CD14-positive monocyte (primary cell): ENCODE results near the gene GSTK1. TPM values are rescaled to one million over a fixed set of nuclear protein-coding genes. Genes with fewer than 3 reads are reported as not detected.
"Not testable (repeated sequence)": the region's sequence is repeated elsewhere in the genome, so short reads cannot be mapped to it uniquely, and the experiment has no call there.

ENCODE experiments used
- DNase-seq, 3 donors: peaks; one replicate each; pipeline ENCODE4 v3.0.0-alpha.2; 2011 to 2022
- H2AFZ ChIP-seq: 2 replicates; pipeline ENCODE4 v1.6.0; 2012; ENCODE audit warnings: mild to moderate bottlenecking, low read depth, low read length, inconsistent platforms; ENCODE audit not compliant: insufficient read depth, poor library complexity, severe bottlenecking
- H3K27ac ChIP-seq, 2 donors: 1 replicate in 1 of 2; 2 replicates in 1 of 2; pipeline ENCODE4 v1.5.1; 2012 to 2013; ENCODE audit warnings: low read length in 2 of 2, control low read depth in 1 of 2, inconsistent platforms in 1 of 2, low read depth in 1 of 2, mild to moderate bottlenecking in 1 of 2
- H3K27me3 ChIP-seq, 2 donors: one replicate each; pipeline versions ENCODE4 v1.6.0 to v1.6.1; 2011 to 2013; ENCODE audit warnings: low read length in 2 of 2; ENCODE audit not compliant: control insufficient read depth in 2 of 2, insufficient read depth in 2 of 2
- H3K36me3 ChIP-seq, 2 donors: replicated peaks in 1 of 2; 1 replicate in 1 of 2; 2 replicates in 1 of 2; pipeline versions ENCODE4 v1.5.1 to v1.6.1; 2012 to 2013; ENCODE audit warnings: low read length in 2 of 2, control low read depth in 1 of 2, inconsistent platforms in 1 of 2, mild to moderate bottlenecking in 1 of 2; ENCODE audit not compliant: insufficient read depth in 2 of 2, control insufficient read depth in 1 of 2
- H3K4me1 ChIP-seq, 2 donors: 1 replicate in 1 of 2; 2 replicates in 1 of 2; pipeline versions ENCODE4 v1.5.1 to v1.6.1; 2012 to 2013; ENCODE audit warnings: low read length in 2 of 2, control low read depth in 1 of 2, inconsistent platforms in 1 of 2, mild to moderate bottlenecking in 1 of 2, moderate library complexity in 1 of 2; ENCODE audit not compliant: insufficient read depth in 2 of 2, control insufficient read depth in 1 of 2
- H3K4me2 ChIP-seq: replicated peaks from 2 replicates; pipeline ENCODE3; 2012; ENCODE audit warnings: low read length, moderate library complexity, mild to moderate bottlenecking; ENCODE audit not compliant: poor library complexity, severe bottlenecking; ENCODE audit errors: extremely low read depth
- H3K4me3 ChIP-seq, 3 experiments: fragments of 200-600 bp in 1 of 3; sonication (generic) in 1 of 3; replicated peaks in 1 of 3; 1 replicate in 2 of 3; 2 replicates in 1 of 3; pipeline ENCODE4 v1.5.1; 2011 to 2013; ENCODE audit warnings: low read length in 3 of 3, mild to moderate bottlenecking in 3 of 3, control low read depth in 2 of 3, low read depth in 2 of 3, inconsistent platforms in 1 of 3, moderate library complexity in 1 of 3
- H3K79me2 ChIP-seq: 2 replicates; pipeline ENCODE4 v1.6.0; 2012; ENCODE audit warnings: mild to moderate bottlenecking, control low read depth, inconsistent platforms, low read length, moderate library complexity; ENCODE audit not compliant: insufficient read depth
- H3K9ac ChIP-seq: 2 replicates; pipeline ENCODE4 v1.6.0; 2017; ENCODE audit warnings: low read length, mild to moderate bottlenecking; ENCODE audit not compliant: insufficient read depth, poor library complexity, severe bottlenecking
- H3K9me3 ChIP-seq, 2 donors: replicated peaks in 1 of 2; 1 replicate in 1 of 2; 2 replicates in 1 of 2; pipeline versions ENCODE4 v1.5.1 to v1.6.1; 2012 to 2013; ENCODE audit warnings: low read length in 2 of 2, control low read depth in 1 of 2; ENCODE audit not compliant: control insufficient read depth in 1 of 2, insufficient read depth in 1 of 2
- H4K20me1 ChIP-seq: 2 replicates; pipeline ENCODE4 v1.6.0; 2012; ENCODE audit warnings: mild to moderate bottlenecking, low read length, control low read depth, moderate library complexity; ENCODE audit not compliant: insufficient read depth
- H3K27ac Mint-ChIP-seq, 7 donors: one replicate each; pipeline ENCODE4 v1.8.0; 2020; ENCODE audit warnings: mild to moderate bottlenecking in 7 of 7, mixed read lengths in 7 of 7, moderate library complexity in 6 of 7, inconsistent platforms in 2 of 7
- H3K27me3 Mint-ChIP-seq, 3 donors: one replicate each; pipeline ENCODE4 v1.8.0; 2021 to 2022; ENCODE audit warnings: low read depth in 3 of 3, mild to moderate bottlenecking in 3 of 3, mixed read lengths in 3 of 3, moderate library complexity in 3 of 3, inconsistent platforms in 1 of 3
- H3K36me3 Mint-ChIP-seq, 2 donors: one replicate each; pipeline ENCODE4 v1.8.0; 2020; ENCODE audit warnings: mixed read lengths in 2 of 2, inconsistent platforms in 1 of 2, mild to moderate bottlenecking in 1 of 2
- H3K4me1 Mint-ChIP-seq: one replicate; pipeline ENCODE4 v1.8.0; 2020; ENCODE audit warnings: mild to moderate bottlenecking, mixed read lengths
- H3K4me3 Mint-ChIP-seq, 2 donors: one replicate each; pipeline ENCODE4 v1.8.0; 2020; ENCODE audit warnings: mild to moderate bottlenecking in 2 of 2, mixed read lengths in 2 of 2, moderate library complexity in 1 of 2
- H3K9me3 Mint-ChIP-seq, 7 donors: one replicate each; pipeline ENCODE4 v1.8.0; 2020 to 2022; ENCODE audit warnings: mixed read lengths in 7 of 7, mild to moderate bottlenecking in 6 of 7, moderate library complexity in 6 of 7, inconsistent platforms in 2 of 7
- WGBS: methylation state at CpG from one replicate; pipeline ENCODE4 v1.1.5; 2013; ENCODE audit warnings: missing lambda C conversion rate; ENCODE audit not compliant: insufficient coverage; 5-methylcytosine and 5-hydroxymethylcytosine counted together
- intact Hi-C, 2 donors: fragments of 100-400 bp; cut with micrococcal nuclease; formaldehyde crosslinking; loops; one replicate each; pipeline versions ENCODE4 v1.15.0 to v1.15.1; 2023
- polyA minus RNA-seq: library from RNA; depleted of rRNA, polyadenylated mRNA; stranded (reverse); fragments of >200 nt; gene quantifications from 2 replicates; pipeline ENCODE4 v1.2.3, GENCODE V29; 2012
- polyA plus RNA-seq, 3 donors: library from polyadenylated mRNA; depleted of rRNA in 1 of 3; unstranded in 2 of 3; stranded (reverse) in 1 of 3; fragments of 300-500 nt in 2 of 3; fragments of >200 nt in 1 of 3; fragmentation: Illumina TruSeq in 2 of 3; gene quantifications; 1 replicate in 2 of 3; 2 replicates in 1 of 3; pipeline ENCODE4 v1.2.3, GENCODE V29; 2012 to 2021
- total RNA-seq, 12 experiments: library from RNA in 1 of 12; stranded (reverse) in 1 of 12; fragments of 120-200 nt in 1 of 12; gene quantifications; one replicate each; pipeline ENCODE4 v1.2.4 and lab custom pipeline; 2013 to 2026; ENCODE audit warnings: mixed read lengths in 6 of 12, inconsistent platforms in 1 of 12
- TF ChIP-seq, protein P1 (sequence below): fragments of 200-600 bp; IDR thresholded peaks from one replicate; pipeline ENCODE4 v1.8.0; 2022; ENCODE audit warnings: antibody characterized with exemption, mild to moderate bottlenecking

Gene GSTK1
- total RNA-seq (2013), result 421 TPM
- polyA plus RNA-seq (100 to 1,000 TPM; 413 to 547 (median 427) TPM), polyA minus RNA-seq (137 and 234 TPM in 2 replicates), total RNA-seq (lab: John Stamatoyannopoulos, UW) (21.1 to 142 (median 120) reads per million in 11 experiments)

DNA sequence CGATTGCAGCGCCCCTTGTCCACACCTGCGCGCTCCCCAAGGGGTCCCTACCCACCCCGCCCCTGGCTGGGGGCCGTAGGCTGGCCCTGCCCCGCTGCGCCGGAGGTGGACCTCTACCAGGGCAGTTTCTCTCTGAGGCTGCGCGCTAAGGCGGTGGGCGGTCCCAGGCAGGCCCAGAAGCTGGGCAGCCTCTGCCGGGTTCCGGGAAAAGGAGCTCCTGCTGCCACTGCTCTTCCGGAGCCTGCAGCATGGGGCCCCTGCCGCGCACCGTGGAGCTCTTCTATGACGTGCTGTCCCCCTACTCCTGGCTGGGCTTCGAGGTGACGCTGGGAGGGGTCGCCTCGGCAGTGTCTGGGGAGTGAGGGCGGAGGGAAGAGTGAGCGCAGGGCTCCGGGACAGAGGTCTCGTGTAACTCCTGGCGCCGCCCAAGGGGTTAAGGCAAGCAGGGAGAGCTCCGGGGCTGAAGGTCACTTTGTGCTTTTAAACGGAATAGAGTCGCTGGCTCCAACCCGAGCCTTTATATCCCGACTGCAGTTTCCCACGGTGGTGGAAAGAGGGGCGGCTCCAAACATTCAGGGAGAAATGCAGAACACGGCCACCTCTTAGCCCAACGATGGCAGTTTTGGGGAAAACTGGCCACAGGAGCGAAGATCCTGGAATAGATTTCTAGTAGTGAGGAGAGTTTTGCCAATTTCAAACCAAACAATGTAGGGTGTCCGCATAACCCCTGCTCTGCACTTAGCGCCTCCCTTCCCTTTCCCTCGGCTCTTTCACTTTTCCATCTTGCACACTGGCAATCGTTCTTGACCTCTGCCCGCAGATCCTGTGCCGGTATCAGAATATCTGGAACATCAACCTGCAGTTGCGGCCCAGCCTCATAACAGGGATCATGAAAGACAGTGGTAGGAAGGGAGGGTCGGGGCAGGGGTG, at the start of gene GSTK1:
Gene GSTK1 (plus strand): TSS at position 176 of the 930 bp plus-strand sequence. CDS start 73 bp downstream, at position 249.
- Histone ChIP-seq H3K4me1 (peaks cover 26 to 33% of the 10 kb centered on the region in 2 donors), H3K27me3 (no peaks in the 10 kb centered on the region), H3K9ac (peak within 1 kb of the TSS; percentile 90), H4K20me1 (peaks cover 35% of the 10 kb centered on the region), H3K27ac (peak within 1 kb of the TSS; percentile 22 to 91), H3K36me3 (peaks cover 22 to 36% of the 10 kb centered on the region in 2 donors), H3K4me3 (peak within 1 kb of the TSS; percentile 82 to 99 (median 92)), H2AFZ (peak within 1 kb of the TSS; percentile 98), H3K79me2 (peaks cover 39% of the 10 kb centered on the region), H3K9me3 (no peaks in the 10 kb centered on the region), H3K4me2 (peak within 1 kb of the TSS; percentile 83)
- intact Hi-C loops, result no loop called here
- TF ChIP-seq, protein P1, sequence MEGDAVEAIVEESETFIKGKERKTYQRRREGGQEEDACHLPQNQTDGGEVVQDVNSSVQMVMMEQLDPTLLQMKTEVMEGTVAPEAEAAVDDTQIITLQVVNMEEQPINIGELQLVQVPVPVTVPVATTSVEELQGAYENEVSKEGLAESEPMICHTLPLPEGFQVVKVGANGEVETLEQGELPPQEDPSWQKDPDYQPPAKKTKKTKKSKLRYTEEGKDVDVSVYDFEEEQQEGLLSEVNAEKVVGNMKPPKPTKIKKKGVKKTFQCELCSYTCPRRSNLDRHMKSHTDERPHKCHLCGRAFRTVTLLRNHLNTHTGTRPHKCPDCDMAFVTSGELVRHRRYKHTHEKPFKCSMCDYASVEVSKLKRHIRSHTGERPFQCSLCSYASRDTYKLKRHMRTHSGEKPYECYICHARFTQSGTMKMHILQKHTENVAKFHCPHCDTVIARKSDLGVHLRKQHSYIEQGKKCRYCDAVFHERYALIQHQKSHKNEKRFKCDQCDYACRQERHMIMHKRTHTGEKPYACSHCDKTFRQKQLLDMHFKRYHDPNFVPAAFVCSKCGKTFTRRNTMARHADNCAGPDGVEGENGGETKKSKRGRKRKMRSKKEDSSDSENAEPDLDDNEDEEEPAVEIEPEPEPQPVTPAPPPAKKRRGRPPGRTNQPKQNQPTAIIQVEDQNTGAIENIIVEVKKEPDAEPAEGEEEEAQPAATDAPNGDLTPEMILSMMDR, result no peak
- peak; percentile 47 to 69 (median 52) for DNase-seq
- WGBS, result under 1% methylated on average over 41 of the region's 48 CpGs
- H3K4me1 Mint-ChIP-seq, result peaks cover 33% of the 10 kb centered on the region
- peaks cover 0 to 4% (median 0%) of the 10 kb centered on the region in 7 donors for H3K9me3 Mint-ChIP-seq
- H3K27me3 Mint-ChIP-seq, result peaks cover 0 to 2% (median 0%) of the 10 kb centered on the region in 3 donors
- peaks cover 38% of the 10 kb centered on the region in 2 donors for H3K36me3 Mint-ChIP-seq
- H3K27ac Mint-ChIP-seq, result peak within 1 kb of the TSS; percentile 61 to 92 (median 87)
- peak within 1 kb of the TSS; percentile 95 to 96 for H3K4me3 Mint-ChIP-seq

DNA sequence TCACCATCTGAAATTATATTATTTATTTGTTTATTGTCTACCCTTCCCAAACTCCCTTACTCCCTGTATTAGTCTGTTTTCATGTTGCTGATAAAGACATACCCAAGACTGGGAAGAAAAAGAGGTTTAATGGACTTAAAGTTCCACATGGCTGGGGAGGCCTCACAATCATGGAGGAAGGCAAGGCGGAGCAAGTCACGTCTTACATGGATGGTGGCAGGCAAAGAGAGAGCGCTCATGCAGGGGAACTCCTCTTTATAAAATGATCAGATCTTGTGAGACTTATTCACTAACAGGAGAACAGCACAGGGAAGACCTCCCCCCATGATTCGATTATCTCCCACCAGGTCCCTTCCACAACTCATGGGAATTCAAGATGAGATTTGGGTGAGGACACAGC, 49.8 kb upstream of the GSTK1 start:
- not testable (repeated sequence) for H3K4me3 ChIP-seq, H4K20me1 ChIP-seq, H3K27ac Mint-ChIP-seq, H3K9ac ChIP-seq, H3K36me3 Mint-ChIP-seq, H3K36me3 ChIP-seq, H2AFZ ChIP-seq, H3K79me2 ChIP-seq, H3K4me2 ChIP-seq, H3K27ac ChIP-seq, H3K27me3 Mint-ChIP-seq, DNase-seq, H3K27me3 ChIP-seq, H3K4me3 Mint-ChIP-seq, H3K9me3 ChIP-seq
- Mint-ChIP-seq H3K9me3 (peaks cover 4 to 18% (median 10%) of the 10 kb centered on the region in 7 donors), H3K4me1 (peaks cover 28% of the 10 kb centered on the region)
- no CpG with 5 or more reads among the region's 4 CpGs for WGBS
- intact Hi-C loops, result loop anchor here in 1 of 2 donors (2.0 kb wide), 1 partner anchor 205 kb away; no protein-coding TSS in a partner anchor
- peaks cover 9 to 16% of the 10 kb centered on the region in 2 donors for H3K4me1 ChIP-seq
